H1 (cell line): ENCODE data around the gene CELF2. TPM values are rescaled to one million over a fixed set of nuclear protein-coding genes. Genes with fewer than 3 reads are reported as not detected.

ENCODE experiments used
- CTCF ChIA-PET: fragments of 300-600 bp; sonication (Branson Sonifier 250); formaldehyde crosslinking; loops from one replicate; lab custom pipeline; 2021; ENCODE audit not compliant: partially characterized antibody; lab: Charles Lee
- POLR2A ChIA-PET: fragments of 300-600 bp; sonication (Branson Sonifier 250); formaldehyde crosslinking; loops from one replicate; lab custom pipeline; 2021; ENCODE audit warnings: inconsistent platforms; ENCODE audit not compliant: partially characterized antibody; lab: Charles Lee
- DNase-seq, 2 experiments: peaks; one replicate each; pipeline versions ENCODE4 v3.0.0 to v3.0.0-alpha.2; 2010 to 2022; ENCODE audit warnings: low spot score in 2 of 2, low read depth in 1 of 2, mixed read lengths in 1 of 2
- FAIRE-seq: peaks from 2 replicates; lab custom pipeline; 2011; peaks lifted over from hg19 to GRCh38; lab: Jason Lieb, UNC
- H2AFZ ChIP-seq: 2 replicates; pipeline ENCODE4 v1.8.1; 2012; ENCODE audit warnings: low read length, inconsistent platforms
- H2AK5ac ChIP-seq: 2 replicates; pipeline ENCODE4 v1.6.1; 2013; ENCODE audit warnings: low read depth, low read length
- H2BK120ac ChIP-seq: replicated peaks from 2 replicates; pipeline ENCODE3; 2013; ENCODE audit warnings: low read depth, low read length, inconsistent platforms
- H2BK12ac ChIP-seq: 2 replicates; pipeline ENCODE4 v1.6.1; 2013; ENCODE audit warnings: low read depth, low read length
- H2BK15ac ChIP-seq: 2 replicates; pipeline ENCODE4 v1.6.1; 2013; ENCODE audit warnings: low read length
- H2BK20ac ChIP-seq: 2 replicates; pipeline ENCODE4 v1.6.1; 2013; ENCODE audit warnings: low read length
- H2BK5ac ChIP-seq: 2 replicates; pipeline ENCODE4 v1.6.1; 2013; ENCODE audit warnings: low read depth, low read length
- H3K14ac ChIP-seq: 2 replicates; pipeline ENCODE4 v1.6.1; 2013; ENCODE audit warnings: inconsistent platforms; ENCODE audit not compliant: insufficient read length
- H3K18ac ChIP-seq: 2 replicates; pipeline ENCODE4 v1.6.1; 2013; ENCODE audit warnings: low read length; ENCODE audit errors: extremely low read depth
- H3K23ac ChIP-seq: 2 replicates; pipeline ENCODE4 v1.6.1; 2013; ENCODE audit warnings: inconsistent platforms; ENCODE audit not compliant: insufficient read length
- H3K23me2 ChIP-seq: 2 replicates; pipeline ENCODE4 v1.6.1; 2013; ENCODE audit warnings: low read depth, low read length
- H3K27ac ChIP-seq: 2 replicates; pipeline ENCODE4 v1.6.1; 2011; ENCODE audit warnings: low read depth, low read length, inconsistent platforms
- H3K27me3 ChIP-seq, 4 experiments: replicated peaks in 1 of 4; 1 replicate in 1 of 4; 2 replicates in 3 of 4; pipeline versions ENCODE4 v1.6.1 to v1.8.1; 2011 to 2013; ENCODE audit warnings: low read length in 3 of 4, mild to moderate bottlenecking in 3 of 4, inconsistent platforms in 2 of 4, mixed read lengths in 2 of 4, moderate library complexity in 1 of 4; ENCODE audit not compliant: control insufficient read depth in 3 of 4, insufficient read depth in 3 of 4; ENCODE audit errors: extremely low read depth in 1 of 4
- H3K36me3 ChIP-seq, 4 experiments: 2 replicates each; pipeline versions ENCODE4 v1.6.1 to v1.8.1; 2011 to 2013; ENCODE audit warnings: mild to moderate bottlenecking in 4 of 4, low read length in 3 of 4, moderate library complexity in 2 of 4, control low read depth in 1 of 4, inconsistent platforms in 1 of 4; ENCODE audit not compliant: insufficient read depth in 4 of 4, control insufficient read depth in 2 of 4
- H3K4ac ChIP-seq: replicated peaks from 2 replicates; pipeline ENCODE3; 2013; ENCODE audit warnings: low read length, low read depth, mixed read lengths, inconsistent platforms; ENCODE audit not compliant: insufficient read length
- H3K4me1 ChIP-seq, 4 experiments: replicated peaks in 1 of 4; 1 replicate in 1 of 4; 2 replicates in 3 of 4; pipeline versions ENCODE4 v1.6.1 to v1.8.1; 2011 to 2013; ENCODE audit warnings: low read length in 3 of 4, inconsistent platforms in 2 of 4, mixed read lengths in 1 of 4; ENCODE audit not compliant: insufficient read depth in 4 of 4, control insufficient read depth in 3 of 4
- H3K4me2 ChIP-seq, 2 experiments: 2 replicates each; pipeline versions ENCODE4 v1.6.1 to v1.8.1; 2011 to 2013; ENCODE audit warnings: low read depth in 2 of 2, low read length in 2 of 2, control low read depth in 1 of 2, inconsistent platforms in 1 of 2, mild to moderate bottlenecking in 1 of 2; ENCODE audit not compliant: insufficient read depth in 1 of 2
- H3K4me3 ChIP-seq, 4 experiments: fragments of 200-600, 300-600 bp in 1 of 4; sonication (generic), shearing (Covaris generic), sonication (Bioruptor Twin) in 1 of 4; 2 replicates each; pipeline versions ENCODE4 v1.5.1 to v1.8.1; 2011 to 2016; ENCODE audit warnings: low read length in 4 of 4, low read depth in 3 of 4, control low read depth in 2 of 4, inconsistent platforms in 2 of 4, mild to moderate bottlenecking in 2 of 4, mixed read lengths in 1 of 4, moderate library complexity in 1 of 4; ENCODE audit not compliant: insufficient read depth in 2 of 4; ENCODE audit errors: extremely low read depth in 1 of 4
- H3K56ac ChIP-seq: replicated peaks from 2 replicates; pipeline ENCODE3; 2013; ENCODE audit warnings: low read depth, mild to moderate bottlenecking, mixed read lengths, low read length, inconsistent platforms; ENCODE audit not compliant: insufficient read length
- H3K79me1 ChIP-seq: 2 replicates; pipeline ENCODE4 v1.6.1; 2013; ENCODE audit warnings: low read depth, low read length, control low read depth
- H3K79me2 ChIP-seq, 2 experiments: 2 replicates each; pipeline versions ENCODE4 v1.6.1 to v1.8.1; 2012 to 2013; ENCODE audit warnings: low read length in 2 of 2, mild to moderate bottlenecking in 2 of 2, inconsistent platforms in 1 of 2; ENCODE audit not compliant: insufficient read depth in 2 of 2, control insufficient read depth in 1 of 2
- H3K9ac ChIP-seq, 4 experiments: replicated peaks in 1 of 4; 1 replicate in 1 of 4; 2 replicates in 3 of 4; pipeline versions ENCODE4 v1.6.1 to v1.8.1; 2011 to 2013; ENCODE audit warnings: low read depth in 3 of 4, low read length in 3 of 4, control low read depth in 2 of 4, mild to moderate bottlenecking in 2 of 4, moderate library complexity in 2 of 4, inconsistent platforms in 1 of 4; ENCODE audit errors: extremely low read depth in 1 of 4
- H3K9me3 ChIP-seq, 2 experiments: 2 replicates each; pipeline versions ENCODE4 v1.6.1 to v1.8.1; 2012 to 2013; ENCODE audit warnings: mild to moderate bottlenecking in 2 of 2, moderate library complexity in 2 of 2, control low read depth in 1 of 2, inconsistent platforms in 1 of 2, low read depth in 1 of 2, low read length in 1 of 2, mixed read lengths in 1 of 2; ENCODE audit not compliant: insufficient read depth in 2 of 2
- H4K20me1 ChIP-seq, 2 experiments: replicated peaks in 1 of 2; 2 replicates each; pipeline versions ENCODE3 to v1.8.1; 2011 to 2013; ENCODE audit warnings: inconsistent platforms in 2 of 2, low read length in 2 of 2, mild to moderate bottlenecking in 1 of 2; ENCODE audit not compliant: insufficient read depth in 2 of 2, control insufficient read depth in 1 of 2
- H4K5ac ChIP-seq: 2 replicates; pipeline ENCODE4 v1.6.1; 2013; ENCODE audit warnings: low read length, low read depth, mixed read lengths, inconsistent platforms; ENCODE audit not compliant: insufficient read length
- H4K8ac ChIP-seq: 2 replicates; pipeline ENCODE4 v1.8.0; 2013; ENCODE audit warnings: mild to moderate bottlenecking, moderate library complexity, low read length, inconsistent platforms; ENCODE audit not compliant: insufficient read depth; ENCODE audit errors: extremely low read depth
- H4K91ac ChIP-seq: replicated peaks from 2 replicates; pipeline ENCODE3; 2013; ENCODE audit warnings: low read length, mixed read lengths, inconsistent platforms; ENCODE audit not compliant: insufficient read length
- CREB1 ChIP-seq: IDR thresholded peaks from 2 replicates; pipeline ENCODE4 v1.6.1; 2012; ENCODE audit warnings: inconsistent platforms
- POLR2AphosphoS5 ChIP-seq: IDR thresholded peaks from 2 replicates; pipeline ENCODE4 v1.6.1; 2011; ENCODE audit warnings: low read depth, low read length
- WGBS, 2 experiments: shearing (Covaris generic) in 1 of 2; methylation state at CpG; one replicate each; pipeline versions ENCODE4 v1.1.6 to v1.1.7; 2013 to 2015; ENCODE audit warnings: low lambda C conversion rate in 2 of 2, mixed read lengths in 2 of 2, inconsistent platforms in 1 of 2, low coverage in 1 of 2, missing lambda C conversion rate in 1 of 2; ENCODE audit not compliant: insufficient replicate concordance in 2 of 2, insufficient coverage in 1 of 2, insufficient read length in 1 of 2; ENCODE audit errors: extremely low coverage in 1 of 2, missing lambda C conversion rate in 1 of 2; 5-methylcytosine and 5-hydroxymethylcytosine counted together
- polyA plus RNA-seq, 7 experiments: library from polyadenylated mRNA; depleted of rRNA in 3 of 7; stranded (reverse) in 5 of 7; unstranded in 2 of 7; fragments of >200 nt in 5 of 7; fragments of 200-250 nt in 2 of 7; gene quantifications; 1 replicate in 5 of 7; 2 replicates in 1 of 7; 4 replicates in 1 of 7; pipeline versions ENCODE4 v1.2.1 to v1.2.3, GENCODE V29; 2011 to 2013; ENCODE audit warnings: missing spikeins in 2 of 7, mixed read lengths in 2 of 7
- total RNA-seq: library from RNA; stranded (reverse); fragmentation: NEBNext Ultra II Directional; extraction: Animal tissue kit (Norgen Biotek cat#: 25700); gene quantifications from 2 replicates; pipeline ENCODE4 v1.2.1, GENCODE V29; 2021

CELF2 gene
- total and polyA plus RNA-seq, 2 of the 8 experiments (the other 6 are each of a cell fraction or from before 2014, with no cell fraction given): 18.3 to 22.7 TPM

DNA sequence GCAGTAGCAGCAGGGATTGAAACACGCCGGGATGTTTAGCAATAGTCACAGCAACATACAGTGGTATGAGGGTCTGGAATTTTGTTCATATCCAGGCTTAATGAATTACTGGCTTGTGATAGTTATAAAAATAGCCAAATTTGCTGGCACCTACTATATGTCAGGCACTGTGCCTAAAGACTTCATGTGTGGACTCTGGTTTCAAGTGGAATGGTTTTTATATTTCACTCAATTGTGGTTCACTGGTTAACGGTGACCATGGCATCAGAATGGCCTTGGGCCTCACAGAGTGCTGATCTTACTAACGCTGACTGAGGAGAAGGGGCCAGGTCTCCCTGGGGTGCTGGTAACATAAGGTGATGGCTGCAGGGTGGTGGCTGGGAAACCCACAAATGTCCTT is 55.7 kb downstream of the CELF2 start:
- FAIRE-seq: no peak
- peaks cover 0 to 2% of the 10 kb centered on the region in 2 experiments for H4K20me1 ChIP-seq
- H3K79me1 ChIP-seq: no peaks in the 10 kb centered on the region
- no peak overlapping the region for H2BK20ac ChIP-seq
- no peak overlapping the region for H4K8ac ChIP-seq
- no peak overlapping the region for H3K14ac ChIP-seq
- no peak overlapping the region for H2BK120ac ChIP-seq
- H3K27me3 ChIP-seq: no peaks in the 10 kb centered on the region
- no peak overlapping the region for H3K27ac ChIP-seq
- H3K9me3 ChIP-seq: no peaks in the 10 kb centered on the region
- H3K4ac ChIP-seq: no peak overlapping the region
- no peak overlapping the region for H4K5ac ChIP-seq
- H3K23ac ChIP-seq: no peak overlapping the region
- no peak overlapping the region for H2BK12ac ChIP-seq
- H2AK5ac ChIP-seq: no peak overlapping the region
- ChIA-PET CTCF (no interaction called here), POLR2A (no interaction called here)
- no peaks in the 10 kb centered on the region for H3K36me3 ChIP-seq
- no peak overlapping the region for H3K4me2 ChIP-seq
- H3K18ac ChIP-seq: no peak overlapping the region
- no peaks in the 10 kb centered on the region for H3K23me2 ChIP-seq
- no peak overlapping the region for H4K91ac ChIP-seq
- 91% methylated on average over 4 of the region's 4 CpGs; no CpG with 5 or more reads in 1 of the 2 experiments for WGBS, 2 experiments
- H2AFZ ChIP-seq: no peak overlapping the region
- no peak overlapping the region for H2BK15ac ChIP-seq
- no peak overlapping the region for H2BK5ac ChIP-seq
- DNase-seq: no peak
- no peak overlapping the region for H3K56ac ChIP-seq
- no peak overlapping the region for H3K9ac ChIP-seq
- H3K4me1 ChIP-seq: peaks cover 0 to 13% (median 0%) of the 10 kb centered on the region in 4 experiments; a peak in 3 of 7 replicates
- no peak overlapping the region for H3K4me3 ChIP-seq
- 0 out of 4 replicates have a peak, but pooled peaks cover 0 to 4% of the 10 kb centered on the region in 2 experiments for H3K79me2 ChIP-seq
- no peak for TF ChIP-seq POLR2AphosphoS5
- TF ChIP-seq CREB1: no peak
